ENCODE data around the gene TECTB.

TECTB gene

GRCh38 chr10:112262546-112262945 is 20.7 kb upstream of the TECTB start:
- no peak overlapping the region for H2AFZ ChIP-seq (ENCODE audit: low read depth, low read length)
- DNase-seq (no peak), ATAC-seq (ENCODE audit: insufficient read depth, low read depth) (no peak)
- no peaks in the 10 kb centered on the region for H3K79me2 ChIP-seq (ENCODE audit: insufficient read depth, low read length)
- no peak overlapping the region for H3K4me2 ChIP-seq (ENCODE audit: insufficient read depth, low read length)
- peaks cover 2% of the 10 kb centered on the region for H3K27me3 ChIP-seq (ENCODE audit: insufficient read depth, low read length, poor library complexity)
- no peak overlapping the region for H3K27ac ChIP-seq (ENCODE audit: low read length)
- no peak for TF ChIP-seq EZH2 (IDR thresholded peaks at IDR 0.05; ENCODE audit: borderline replicate concordance, low read depth, low read length, severe bottlenecking)
- TF ChIP-seq, protein P1, sequence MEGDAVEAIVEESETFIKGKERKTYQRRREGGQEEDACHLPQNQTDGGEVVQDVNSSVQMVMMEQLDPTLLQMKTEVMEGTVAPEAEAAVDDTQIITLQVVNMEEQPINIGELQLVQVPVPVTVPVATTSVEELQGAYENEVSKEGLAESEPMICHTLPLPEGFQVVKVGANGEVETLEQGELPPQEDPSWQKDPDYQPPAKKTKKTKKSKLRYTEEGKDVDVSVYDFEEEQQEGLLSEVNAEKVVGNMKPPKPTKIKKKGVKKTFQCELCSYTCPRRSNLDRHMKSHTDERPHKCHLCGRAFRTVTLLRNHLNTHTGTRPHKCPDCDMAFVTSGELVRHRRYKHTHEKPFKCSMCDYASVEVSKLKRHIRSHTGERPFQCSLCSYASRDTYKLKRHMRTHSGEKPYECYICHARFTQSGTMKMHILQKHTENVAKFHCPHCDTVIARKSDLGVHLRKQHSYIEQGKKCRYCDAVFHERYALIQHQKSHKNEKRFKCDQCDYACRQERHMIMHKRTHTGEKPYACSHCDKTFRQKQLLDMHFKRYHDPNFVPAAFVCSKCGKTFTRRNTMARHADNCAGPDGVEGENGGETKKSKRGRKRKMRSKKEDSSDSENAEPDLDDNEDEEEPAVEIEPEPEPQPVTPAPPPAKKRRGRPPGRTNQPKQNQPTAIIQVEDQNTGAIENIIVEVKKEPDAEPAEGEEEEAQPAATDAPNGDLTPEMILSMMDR (IDR thresholded peaks at IDR 0.05; ENCODE audit: borderline replicate concordance, extremely low read depth, low read length, poor library complexity, severe bottlenecking), result no peak
- H3K36me3 ChIP-seq (ENCODE audit: insufficient read depth, low read length), result no peaks in the 10 kb centered on the region
- no peak overlapping the region for H3K4me3 ChIP-seq (ENCODE audit: low read depth in 1 of 2, low read length in 2 of 2)
- H4K20me1 ChIP-seq (ENCODE audit: insufficient read depth, low read length), result no peaks in the 10 kb centered on the region
- no peaks in the 10 kb centered on the region for H3K9me3 ChIP-seq (ENCODE audit: insufficient read depth, low read length, severe bottlenecking)
- no peaks in the 10 kb centered on the region for H3K4me1 ChIP-seq (ENCODE audit: insufficient read depth, low read length)
- H3K9ac ChIP-seq (ENCODE audit: low read depth, low read length), result no peak overlapping the region

DNA sequence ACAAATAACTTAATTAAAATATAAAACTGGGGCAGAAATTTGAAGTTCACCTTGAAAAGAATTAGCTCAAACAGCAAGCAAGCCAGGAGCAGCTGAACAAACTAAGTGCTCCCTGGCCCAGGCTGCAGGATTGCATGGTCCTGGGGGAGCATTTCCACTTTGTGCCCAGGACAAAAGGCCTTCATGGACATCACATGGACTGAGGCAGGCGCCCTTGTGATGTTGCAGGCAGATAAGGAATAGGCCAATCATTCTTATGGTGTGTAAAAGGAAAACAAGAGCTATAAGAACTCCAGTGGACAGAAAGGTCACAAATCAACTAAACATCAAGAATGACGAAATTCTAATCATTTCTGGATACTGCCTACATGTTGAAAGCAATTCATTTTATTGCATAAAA is 17.5 kb upstream of the TECTB start:
- ATAC-seq (ENCODE audit: insufficient read depth, low read depth), result no peak

GRCh38 chr10:112269266-112269665 is 13.9 kb upstream of the TECTB start:
- H3K9me3 ChIP-seq (ENCODE audit: insufficient read depth, low read length, severe bottlenecking), result no peaks in the 10 kb centered on the region
- no peak for ATAC-seq (ENCODE audit: insufficient read depth, low read depth)

More for the DNA sequence above, 17.5 kb upstream of the TECTB start:
- no peak overlapping the region for H3K4me3 ChIP-seq (ENCODE audit: low read depth in 1 of 2, low read length in 2 of 2)
- H3K79me2 ChIP-seq (ENCODE audit: insufficient read depth, low read length), result no peaks in the 10 kb centered on the region
- no peak for TF ChIP-seq EZH2 (IDR thresholded peaks at IDR 0.05; ENCODE audit: borderline replicate concordance, low read depth, low read length, severe bottlenecking)
- TF ChIP-seq, protein P1 (IDR thresholded peaks at IDR 0.05; ENCODE audit: borderline replicate concordance, extremely low read depth, low read length, poor library complexity, severe bottlenecking), result no peak
- no peak overlapping the region for H3K27ac ChIP-seq (ENCODE audit: low read length)
- H3K36me3 ChIP-seq (ENCODE audit: insufficient read depth, low read length), result no peaks in the 10 kb centered on the region
- no peak overlapping the region for H3K4me2 ChIP-seq (ENCODE audit: insufficient read depth, low read length)
- H3K9me3 ChIP-seq (ENCODE audit: insufficient read depth, low read length, severe bottlenecking), result no peaks in the 10 kb centered on the region
- H4K20me1 ChIP-seq (ENCODE audit: insufficient read depth, low read length), result no peaks in the 10 kb centered on the region
- H3K27me3 ChIP-seq (ENCODE audit: insufficient read depth, low read length, poor library complexity), result peaks cover 2% of the 10 kb centered on the region
- H3K4me1 ChIP-seq (ENCODE audit: insufficient read depth, low read length), result no peaks in the 10 kb centered on the region
- H2AFZ ChIP-seq (ENCODE audit: low read depth, low read length), result no peak overlapping the region
- H3K9ac ChIP-seq (ENCODE audit: low read depth, low read length), result no peak overlapping the region
- DNase-seq, result no peak

More at GRCh38 chr10:112269266-112269665, 13.9 kb upstream of the TECTB start:
- Histone ChIP-seq H3K36me3 (ENCODE audit: insufficient read depth, low read length) (no peaks in the 10 kb centered on the region), H4K20me1 (ENCODE audit: insufficient read depth, low read length) (no peaks in the 10 kb centered on the region), H3K79me2 (ENCODE audit: insufficient read depth, low read length) (no peaks in the 10 kb centered on the region), H3K27ac (ENCODE audit: low read length) (no peak overlapping the region), H3K4me3 (ENCODE audit: low read depth in 1 of 2, low read length in 2 of 2) (no peak overlapping the region), H3K27me3 (ENCODE audit: insufficient read depth, low read length, poor library complexity) (no peaks in the 10 kb centered on the region), H3K9ac (ENCODE audit: low read depth, low read length) (no peak overlapping the region), H3K4me1 (ENCODE audit: insufficient read depth, low read length) (no peaks in the 10 kb centered on the region), H3K4me2 (ENCODE audit: insufficient read depth, low read length) (no peak overlapping the region), H2AFZ (ENCODE audit: low read depth, low read length) (no peak overlapping the region)
- TF ChIP-seq EZH2 (IDR thresholded peaks at IDR 0.05; ENCODE audit: borderline replicate concordance, low read depth, low read length, severe bottlenecking), result no peak
- TF ChIP-seq, protein P1 (IDR thresholded peaks at IDR 0.05; ENCODE audit: borderline replicate concordance, extremely low read depth, low read length, poor library complexity, severe bottlenecking), result no peak
- no peak for DNase-seq

All from DND-41 (cell line).